ENCODE data around the gene ADGRG2.

- no peak for TF ChIP-seq CTCF (IDR thresholded peaks at IDR 0.05)
- no peak for TF ChIP-seq POLR2A (IDR thresholded peaks at IDR 0.05)
These were observed 51.7 kb downstream of the ADGRG2 start for GRCh38 chrX:19070555-19070994.
